ENCODE results near the gene IMP3. TPM values are rescaled to one million over a fixed set of nuclear protein-coding genes. Genes with fewer than 3 reads are reported as not detected.

IMP3 gene
- total and polyA plus RNA-seq, 2 donors (not counting 3 experiments of a cell fraction or from before 2014, with no cell fraction given) = 41.3 to 64.0 TPM

GRCh38 chr15:75659141-75659771, 19.2 kb upstream of the IMP3 start:
- Histone ChIP-seq H3K79me2 (ENCODE audit: control insufficient read depth, insufficient read depth, low read length) (no peaks in the 10 kb centered on the region), H3K36me3 (ENCODE audit: control insufficient read depth in 2 of 2, extremely low read depth in 1 of 2, insufficient read depth in 2 of 2, low read length in 2 of 2) (peaks cover 0 to 10% of the 10 kb centered on the region in 2 experiments), H3K4me3 (replicated peaks in 1 of 3; ENCODE audit: insufficient read depth in 1 of 3, low read depth in 1 of 3, low read length in 3 of 3) (no peak overlapping the region), H3K4me1 (ENCODE audit: control insufficient read depth, extremely low read depth, insufficient read depth, low read length) (peaks cover 5% of the 10 kb centered on the region), H3K27me3 (ENCODE audit: control insufficient read depth in 2 of 2, insufficient read depth in 2 of 2, low read length in 2 of 2) (no peaks in the 10 kb centered on the region), H3K27ac (ENCODE audit: insufficient read depth, low read depth, low read length) (no peak overlapping the region), H3K4me2 (ENCODE audit: insufficient read depth, low read length) (no peak overlapping the region), H3K9me1 (replicated peaks; ENCODE audit: control insufficient read depth, extremely low read depth, insufficient read depth, low read length) (no peaks in the 10 kb centered on the region), H3K9me3 (replicated peaks; ENCODE audit: control insufficient read depth, insufficient read depth, low read length) (no peaks in the 10 kb centered on the region), H2AFZ (ENCODE audit: low read depth, low read length) (no peak overlapping the region), H3K9ac (replicated peaks; ENCODE audit: extremely low read depth, insufficient read depth, low read length) (no peak overlapping the region), H4K20me1 (replicated peaks; ENCODE audit: control insufficient read depth, extremely low read depth, insufficient read depth, low read length) (no peaks in the 10 kb centered on the region)
- BruUV-seq (replicated peaks) = no TSS peak
- dilution Hi-C loops (cut with MboI; ENCODE audit: extremely low pct_ligation_motif_present, low sequenced_read_pairs) (no loop called here), intact Hi-C loops (cut with micrococcal nuclease) (no loop called here)
- ChIA-PET POLR2A (no interaction called here), CTCF (no interaction called here)
- DNase-seq (ENCODE audit: low read depth, low spot score) (no peak), FAIRE-seq (no peak)
- TF ChIP-seq, protein P1, sequence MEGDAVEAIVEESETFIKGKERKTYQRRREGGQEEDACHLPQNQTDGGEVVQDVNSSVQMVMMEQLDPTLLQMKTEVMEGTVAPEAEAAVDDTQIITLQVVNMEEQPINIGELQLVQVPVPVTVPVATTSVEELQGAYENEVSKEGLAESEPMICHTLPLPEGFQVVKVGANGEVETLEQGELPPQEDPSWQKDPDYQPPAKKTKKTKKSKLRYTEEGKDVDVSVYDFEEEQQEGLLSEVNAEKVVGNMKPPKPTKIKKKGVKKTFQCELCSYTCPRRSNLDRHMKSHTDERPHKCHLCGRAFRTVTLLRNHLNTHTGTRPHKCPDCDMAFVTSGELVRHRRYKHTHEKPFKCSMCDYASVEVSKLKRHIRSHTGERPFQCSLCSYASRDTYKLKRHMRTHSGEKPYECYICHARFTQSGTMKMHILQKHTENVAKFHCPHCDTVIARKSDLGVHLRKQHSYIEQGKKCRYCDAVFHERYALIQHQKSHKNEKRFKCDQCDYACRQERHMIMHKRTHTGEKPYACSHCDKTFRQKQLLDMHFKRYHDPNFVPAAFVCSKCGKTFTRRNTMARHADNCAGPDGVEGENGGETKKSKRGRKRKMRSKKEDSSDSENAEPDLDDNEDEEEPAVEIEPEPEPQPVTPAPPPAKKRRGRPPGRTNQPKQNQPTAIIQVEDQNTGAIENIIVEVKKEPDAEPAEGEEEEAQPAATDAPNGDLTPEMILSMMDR (IDR thresholded peaks at IDR 0.05; ENCODE audit: extremely low read depth in 1 of 2, insufficient read depth in 1 of 2, low read depth in 1 of 2, low read length in 2 of 2) = no peak
- TF ChIP-seq MAX (IDR thresholded peaks at IDR 0.05; ENCODE audit: insufficient read depth, insufficient read length) = no peak
- no peak for TF ChIP-seq POLR2A (IDR thresholded peaks at IDR 0.05; ENCODE audit: low read depth, low read length)
- no peak for TF ChIP-seq GATA2 (IDR thresholded peaks at IDR 0.05; ENCODE audit: insufficient read depth, insufficient read length, low read depth, low read length)
- no peak for TF ChIP-seq POLR2AphosphoS5 (IDR thresholded peaks at IDR 0.05; ENCODE audit: insufficient read depth, low read depth, low read length)

- FAIRE-seq (no peak), DNase-seq (ENCODE audit: low read depth, low spot score) (no peak)
- H3K4me2 ChIP-seq (ENCODE audit: insufficient read depth, low read length) = no peak overlapping the region
- dilution Hi-C loops (cut with MboI; ENCODE audit: extremely low pct_ligation_motif_present, low sequenced_read_pairs) = no loop called here
- BruUV-seq (replicated peaks) = no TSS peak
- H3K36me3 ChIP-seq (ENCODE audit: control insufficient read depth in 2 of 2, extremely low read depth in 1 of 2, insufficient read depth in 2 of 2, low read length in 2 of 2) = peaks cover 0 to 10% of the 10 kb centered on the region in 2 experiments
- no peak overlapping the region for H3K4me3 ChIP-seq (replicated peaks in 1 of 3; ENCODE audit: insufficient read depth in 1 of 3, low read depth in 1 of 3, low read length in 3 of 3)
- no peak overlapping the region for H3K27ac ChIP-seq (ENCODE audit: insufficient read depth, low read depth, low read length)
- H3K9ac ChIP-seq (replicated peaks; ENCODE audit: extremely low read depth, insufficient read depth, low read length) = no peak overlapping the region
- ChIA-PET POLR2A (no interaction called here), CTCF (no interaction called here)
- H4K20me1 ChIP-seq (replicated peaks; ENCODE audit: control insufficient read depth, extremely low read depth, insufficient read depth, low read length) = no peaks in the 10 kb centered on the region
- H3K79me2 ChIP-seq (ENCODE audit: control insufficient read depth, insufficient read depth, low read length) = no peaks in the 10 kb centered on the region
- intact Hi-C loops (cut with micrococcal nuclease) = no loop called here
- H2AFZ ChIP-seq (ENCODE audit: low read depth, low read length) = no peak overlapping the region
- no peaks in the 10 kb centered on the region for H3K27me3 ChIP-seq (ENCODE audit: control insufficient read depth in 2 of 2, insufficient read depth in 2 of 2, low read length in 2 of 2)
- H3K9me3 ChIP-seq (replicated peaks; ENCODE audit: control insufficient read depth, insufficient read depth, low read length) = no peaks in the 10 kb centered on the region
- TF ChIP-seq EZH2 (IDR thresholded peaks at IDR 0.05; ENCODE audit: borderline replicate concordance, low read depth, low read length, severe bottlenecking) = no peak
- no peak for TF ChIP-seq POLR2A (IDR thresholded peaks at IDR 0.05; ENCODE audit: low read depth, low read length)
- no peak for TF ChIP-seq POLR2AphosphoS5 (IDR thresholded peaks at IDR 0.05; ENCODE audit: insufficient read depth, low read depth, low read length)
- TF ChIP-seq MYC (IDR thresholded peaks at IDR 0.05; ENCODE audit: low read depth, low read length) = no peak
- TF ChIP-seq MAX (IDR thresholded peaks at IDR 0.05; ENCODE audit: insufficient read depth, insufficient read length) = no peak
- TF ChIP-seq FOS (IDR thresholded peaks at IDR 0.05; ENCODE audit: borderline replicate concordance, insufficient read depth, low read length) = no peak
- TF ChIP-seq JUN (IDR thresholded peaks at IDR 0.05; ENCODE audit: borderline replicate concordance, insufficient read depth, insufficient read length, low read depth) = no peak
- TF ChIP-seq, protein P1 (IDR thresholded peaks at IDR 0.05; ENCODE audit: extremely low read depth in 1 of 2, insufficient read depth in 1 of 2, low read depth in 1 of 2, low read length in 2 of 2) = no peak
- TF ChIP-seq GATA2 (IDR thresholded peaks at IDR 0.05; ENCODE audit: insufficient read depth, insufficient read length, low read depth, low read length) = no peak
- H3K4me1 ChIP-seq (ENCODE audit: control insufficient read depth, extremely low read depth, insufficient read depth, low read length) = peaks cover 7% of the 10 kb centered on the region
- H3K9me1 ChIP-seq (replicated peaks; ENCODE audit: control insufficient read depth, extremely low read depth, insufficient read depth, low read length) = no peaks in the 10 kb centered on the region
Observed at GRCh38 chr15:75656813-75657212, 16.8 kb upstream of the IMP3 start.

Measured in endothelial cell of umbilical vein (primary cell).